Measurements from ENCODE around the gene MEFV. TPM values are rescaled to one million over a fixed set of nuclear protein-coding genes. Genes with fewer than 3 reads are reported as not detected.

The MEFV gene
- total and polyA plus RNA-seq, 2 of the 13 experiments (the other 11 are each of a cell fraction or from before 2014, with no cell fraction given): 0.22 TPM; not detected in 1

DNA sequence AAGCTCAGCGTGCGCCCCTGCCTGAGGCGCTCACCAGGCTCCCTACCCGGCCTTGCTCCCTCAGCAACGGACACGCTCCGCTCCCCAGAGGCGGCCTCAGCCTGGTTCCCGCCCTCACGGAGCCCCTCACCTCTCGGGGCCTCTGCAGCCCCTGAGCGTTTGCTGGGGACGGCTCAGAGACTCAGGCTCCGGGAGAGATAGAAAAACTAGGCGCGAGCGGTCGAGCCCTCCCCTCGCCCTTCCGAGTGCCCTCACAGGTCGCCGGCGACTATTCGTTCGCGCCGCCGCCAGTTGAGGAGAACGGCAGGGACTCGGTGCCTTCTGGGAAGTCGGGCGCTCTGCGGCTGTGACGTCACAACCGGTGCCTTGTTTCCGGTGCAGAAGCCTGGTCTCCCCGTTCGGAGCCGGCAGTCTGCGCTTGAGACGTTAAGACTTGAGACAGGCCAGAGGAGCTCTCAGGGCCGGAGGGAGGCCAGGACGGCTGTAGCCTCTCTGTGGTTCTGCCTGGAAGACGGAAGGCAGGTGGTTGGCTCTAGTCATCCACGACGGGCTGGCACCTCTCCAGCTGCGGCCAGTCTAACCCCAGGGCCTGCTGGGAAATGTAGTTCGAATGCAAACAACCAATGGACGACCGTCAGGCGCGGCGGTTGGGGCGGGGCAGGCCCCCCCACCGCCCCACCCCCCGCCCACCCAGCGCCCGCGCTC, 21.4 kb downstream of the MEFV start, which contains the start of gene ZNF200 (continued):
- peak; percentile 70 for TF ChIP-seq SP4 (CRISPR knock-in tag; IDR thresholded peaks at IDR 0.05)
- TF ChIP-seq, protein P1, sequence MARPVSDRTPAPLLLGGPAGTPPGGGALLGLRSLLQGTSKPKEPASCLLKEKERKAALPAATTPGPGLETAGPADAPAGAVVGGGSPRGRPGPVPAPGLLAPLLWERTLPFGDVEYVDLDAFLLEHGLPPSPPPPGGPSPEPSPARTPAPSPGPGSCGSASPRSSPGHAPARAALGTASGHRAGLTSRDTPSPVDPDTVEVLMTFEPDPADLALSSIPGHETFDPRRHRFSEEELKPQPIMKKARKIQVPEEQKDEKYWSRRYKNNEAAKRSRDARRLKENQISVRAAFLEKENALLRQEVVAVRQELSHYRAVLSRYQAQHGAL (CRISPR knock-in tag; IDR thresholded peaks at IDR 0.05; ENCODE audit: not compliant biosample characterization): no peak
- TF ChIP-seq MIER2 (CRISPR knock-in tag; IDR thresholded peaks at IDR 0.05): no peak
- TF ChIP-seq, protein P2, sequence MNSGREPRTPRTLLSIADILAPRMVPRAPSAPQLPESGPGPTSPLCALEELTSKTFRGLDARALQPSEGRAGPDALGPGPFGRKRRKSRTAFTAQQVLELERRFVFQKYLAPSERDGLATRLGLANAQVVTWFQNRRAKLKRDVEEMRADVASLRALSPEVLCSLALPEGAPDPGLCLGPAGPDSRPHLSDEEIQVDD (CRISPR knock-in tag; IDR thresholded peaks at IDR 0.05; ENCODE audit: borderline replicate concordance): no peak
- peak; percentile 47 for TF ChIP-seq SUZ12 (IDR thresholded peaks at IDR 0.05; ENCODE audit: low read depth, low read length)
- TF ChIP-seq, protein P3, sequence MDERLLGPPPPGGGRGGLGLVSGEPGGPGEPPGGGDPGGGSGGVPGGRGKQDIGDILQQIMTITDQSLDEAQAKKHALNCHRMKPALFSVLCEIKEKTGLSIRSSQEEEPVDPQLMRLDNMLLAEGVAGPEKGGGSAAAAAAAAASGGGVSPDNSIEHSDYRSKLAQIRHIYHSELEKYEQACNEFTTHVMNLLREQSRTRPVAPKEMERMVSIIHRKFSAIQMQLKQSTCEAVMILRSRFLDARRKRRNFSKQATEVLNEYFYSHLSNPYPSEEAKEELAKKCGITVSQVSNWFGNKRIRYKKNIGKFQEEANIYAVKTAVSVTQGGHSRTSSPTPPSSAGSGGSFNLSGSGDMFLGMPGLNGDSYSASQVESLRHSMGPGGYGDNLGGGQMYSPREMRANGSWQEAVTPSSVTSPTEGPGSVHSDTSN (CRISPR knock-in tag; IDR thresholded peaks at IDR 0.05): peak; percentile 78
- TF ChIP-seq KMT2A (CRISPR knock-in tag; IDR thresholded peaks at IDR 0.05): peak; percentile 90
- no peak for TF ChIP-seq ZNF720 (CRISPR knock-in tag; IDR thresholded peaks at IDR 0.05)
- peak; percentile 91 for TF ChIP-seq GABPA (IDR thresholded peaks at IDR 0.05; ENCODE audit: low read depth, low read length)
- peak; percentile 96 for TF ChIP-seq GABPA (CRISPR knock-in tag; IDR thresholded peaks at IDR 0.05; ENCODE audit: low read depth)
- peak; percentile 79 for TF ChIP-seq SP2 (CRISPR knock-in tag; IDR thresholded peaks at IDR 0.05)
- TF ChIP-seq, protein P4, sequence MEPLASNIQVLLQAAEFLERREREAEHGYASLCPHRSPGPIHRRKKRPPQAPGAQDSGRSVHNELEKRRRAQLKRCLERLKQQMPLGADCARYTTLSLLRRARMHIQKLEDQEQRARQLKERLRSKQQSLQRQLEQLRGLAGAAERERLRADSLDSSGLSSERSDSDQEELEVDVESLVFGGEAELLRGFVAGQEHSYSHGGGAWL (CRISPR knock-in tag; IDR thresholded peaks at IDR 0.05): 0 out of 2 replicates have a peak, but pooled peaks have one; percentile 32
- TF ChIP-seq THYN1 (CRISPR knock-in tag; IDR thresholded peaks at IDR 0.05; ENCODE audit: borderline replicate concordance, low read depth): no peak
- TF ChIP-seq ZNF451 (CRISPR knock-in tag; IDR thresholded peaks at IDR 0.05): no peak
- peak; percentile 58 for TF ChIP-seq AGO2 (optimal IDR thresholded peaks at IDR 0.05; ENCODE audit: low read depth, low read length)
- TF ChIP-seq ZNF619 (CRISPR knock-in tag; IDR thresholded peaks at IDR 0.05): peak; percentile 94
- TF ChIP-seq NR2F1 (CRISPR knock-in tag; IDR thresholded peaks at IDR 0.05): no peak
- TF ChIP-seq, protein P5, sequence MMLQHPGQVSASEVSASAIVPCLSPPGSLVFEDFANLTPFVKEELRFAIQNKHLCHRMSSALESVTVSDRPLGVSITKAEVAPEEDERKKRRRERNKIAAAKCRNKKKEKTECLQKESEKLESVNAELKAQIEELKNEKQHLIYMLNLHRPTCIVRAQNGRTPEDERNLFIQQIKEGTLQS (CRISPR knock-in tag; IDR thresholded peaks at IDR 0.05): 0 out of 2 replicates have a peak, but pooled peaks have one; percentile 23
- peak; percentile 60 for TF ChIP-seq ZNF777 (CRISPR knock-in tag; IDR thresholded peaks at IDR 0.05)
- TF ChIP-seq ZNF501 (CRISPR knock-in tag; IDR thresholded peaks at IDR 0.05): peak; percentile 74
- TF ChIP-seq CEBPG (CRISPR knock-in tag; IDR thresholded peaks at IDR 0.05): no peak
- TF ChIP-seq SOX5 (CRISPR knock-in tag; IDR thresholded peaks at IDR 0.05; ENCODE audit: borderline replicate concordance): no peak
- TF ChIP-seq, protein P6, sequence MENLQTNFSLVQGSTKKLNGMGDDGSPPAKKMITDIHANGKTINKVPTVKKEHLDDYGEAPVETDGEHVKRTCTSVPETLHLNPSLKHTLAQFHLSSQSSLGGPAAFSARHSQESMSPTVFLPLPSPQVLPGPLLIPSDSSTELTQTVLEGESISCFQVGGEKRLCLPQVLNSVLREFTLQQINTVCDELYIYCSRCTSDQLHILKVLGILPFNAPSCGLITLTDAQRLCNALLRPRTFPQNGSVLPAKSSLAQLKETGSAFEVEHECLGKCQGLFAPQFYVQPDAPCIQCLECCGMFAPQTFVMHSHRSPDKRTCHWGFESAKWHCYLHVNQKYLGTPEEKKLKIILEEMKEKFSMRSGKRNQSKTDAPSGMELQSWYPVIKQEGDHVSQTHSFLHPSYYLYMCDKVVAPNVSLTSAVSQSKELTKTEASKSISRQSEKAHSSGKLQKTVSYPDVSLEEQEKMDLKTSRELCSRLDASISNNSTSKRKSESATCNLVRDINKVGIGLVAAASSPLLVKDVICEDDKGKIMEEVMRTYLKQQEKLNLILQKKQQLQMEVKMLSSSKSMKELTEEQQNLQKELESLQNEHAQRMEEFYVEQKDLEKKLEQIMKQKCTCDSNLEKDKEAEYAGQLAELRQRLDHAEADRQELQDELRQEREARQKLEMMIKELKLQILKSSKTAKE (CRISPR knock-in tag; IDR thresholded peaks at IDR 0.05; ENCODE audit: borderline replicate concordance): no peak
